Measurements from ENCODE around the gene UPK1A. TPM values are rescaled to one million over a fixed set of nuclear protein-coding genes. Genes with fewer than 3 reads are reported as not detected.

Gene UPK1A
- total RNA-seq, 2 donors from 2014 or later, result not detected

GRCh38 chr19:35621708-35622107, 44.6 kb upstream of the UPK1A start:
- no peak for ATAC-seq
- Histone ChIP-seq H3K4me3 (no peak overlapping the region), H3K9me3 (no peaks in the 10 kb centered on the region), H3K36me3 (replicated peaks in 1 of 2; ENCODE audit: insufficient read depth in 1 of 2, low read depth in 2 of 2) (no peaks in the 10 kb centered on the region), H3K4me1 (no peaks in the 10 kb centered on the region), H3K27ac (no peak overlapping the region), H3K27me3 (no peaks in the 10 kb centered on the region)
- TF ChIP-seq, protein P1, sequence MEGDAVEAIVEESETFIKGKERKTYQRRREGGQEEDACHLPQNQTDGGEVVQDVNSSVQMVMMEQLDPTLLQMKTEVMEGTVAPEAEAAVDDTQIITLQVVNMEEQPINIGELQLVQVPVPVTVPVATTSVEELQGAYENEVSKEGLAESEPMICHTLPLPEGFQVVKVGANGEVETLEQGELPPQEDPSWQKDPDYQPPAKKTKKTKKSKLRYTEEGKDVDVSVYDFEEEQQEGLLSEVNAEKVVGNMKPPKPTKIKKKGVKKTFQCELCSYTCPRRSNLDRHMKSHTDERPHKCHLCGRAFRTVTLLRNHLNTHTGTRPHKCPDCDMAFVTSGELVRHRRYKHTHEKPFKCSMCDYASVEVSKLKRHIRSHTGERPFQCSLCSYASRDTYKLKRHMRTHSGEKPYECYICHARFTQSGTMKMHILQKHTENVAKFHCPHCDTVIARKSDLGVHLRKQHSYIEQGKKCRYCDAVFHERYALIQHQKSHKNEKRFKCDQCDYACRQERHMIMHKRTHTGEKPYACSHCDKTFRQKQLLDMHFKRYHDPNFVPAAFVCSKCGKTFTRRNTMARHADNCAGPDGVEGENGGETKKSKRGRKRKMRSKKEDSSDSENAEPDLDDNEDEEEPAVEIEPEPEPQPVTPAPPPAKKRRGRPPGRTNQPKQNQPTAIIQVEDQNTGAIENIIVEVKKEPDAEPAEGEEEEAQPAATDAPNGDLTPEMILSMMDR (IDR thresholded peaks at IDR 0.05), result no peak
- TF ChIP-seq POLR2A (IDR thresholded peaks at IDR 0.05), result no peak
- DNase-seq, result no peak
- WGBS, 2 donors, result 92 to 93% methylated on average over 8 to 9 of the region's 9 CpGs
- intact Hi-C loops (cut with DNase I), result no loop called here

DNA sequence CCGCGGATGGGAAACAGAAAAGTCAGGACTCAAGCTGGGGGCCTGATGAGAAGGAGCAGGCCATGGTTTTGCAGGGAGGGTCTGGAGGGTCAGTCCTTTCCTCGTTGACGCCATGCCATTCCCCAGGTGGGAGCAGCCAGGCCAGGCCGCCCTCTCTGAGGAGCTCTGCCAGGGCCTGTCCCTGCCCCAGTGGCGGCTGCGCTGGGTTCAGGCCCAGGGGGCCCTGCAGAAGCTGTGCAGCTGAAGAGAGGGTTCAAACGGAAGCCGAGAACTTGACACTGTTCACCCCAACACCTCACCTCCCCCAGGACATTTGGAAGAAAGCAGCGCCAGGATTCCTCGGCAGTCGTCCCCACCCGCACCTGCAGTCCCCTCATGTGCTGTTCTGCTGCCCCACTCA, 43.6 kb upstream of the UPK1A start:
- H3K4me1 ChIP-seq, result peaks cover 2% of the 10 kb centered on the region
- ATAC-seq (no peak), DNase-seq (no peak)
- intact Hi-C loops (cut with DNase I), result no loop called here
- no peak overlapping the region for H3K27ac ChIP-seq
- WGBS, 2 donors, result 85 to 88% methylated on average over 12 to 13 of the region's 13 CpGs
- H3K27me3 ChIP-seq, result no peaks in the 10 kb centered on the region
- H3K36me3 ChIP-seq (replicated peaks in 1 of 2; ENCODE audit: insufficient read depth in 1 of 2, low read depth in 2 of 2), result no peaks in the 10 kb centered on the region
- TF ChIP-seq, protein P1 (IDR thresholded peaks at IDR 0.05), result no peak
- TF ChIP-seq POLR2A (IDR thresholded peaks at IDR 0.05), result no peak
- H3K4me3 ChIP-seq, result no peak overlapping the region
- H3K9me3 ChIP-seq, result no peaks in the 10 kb centered on the region

GRCh38 chr19:35623327-35624010, 42.8 kb upstream of the UPK1A start:
- no peak for DNase-seq
- intact Hi-C loops (cut with DNase I), result no loop called here
- TF ChIP-seq POLR2A (IDR thresholded peaks at IDR 0.05), result no peak
- TF ChIP-seq, protein P1 (IDR thresholded peaks at IDR 0.05), result no peak
- Histone ChIP-seq H3K27me3 (no peaks in the 10 kb centered on the region), H3K4me1 (peaks cover 6% of the 10 kb centered on the region), H3K27ac (no peak overlapping the region), H3K36me3 (replicated peaks in 1 of 2; ENCODE audit: insufficient read depth in 1 of 2, low read depth in 2 of 2) (no peaks in the 10 kb centered on the region), H3K9me3 (no peaks in the 10 kb centered on the region), H3K4me3 (no peak overlapping the region)
- ATAC-seq, result no peak
- WGBS, 2 donors, result 81 to 83% methylated on average over 6 of the region's 6 CpGs

DNA sequence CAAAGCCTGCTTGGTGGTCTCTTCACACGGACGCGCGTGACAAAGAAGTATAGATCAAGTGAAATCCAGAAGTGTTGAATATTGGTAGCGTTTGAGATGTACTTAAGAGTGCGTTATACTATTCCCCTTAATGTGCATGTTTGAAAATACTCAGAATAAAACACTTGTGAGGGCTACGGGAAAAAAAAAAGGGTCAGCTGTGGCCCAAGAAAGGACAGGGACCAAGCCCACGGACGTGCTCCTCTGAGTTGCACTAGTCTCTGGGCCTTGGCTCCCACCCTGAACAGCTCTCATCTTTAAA, 38.1 kb upstream of the UPK1A start:
- intact Hi-C loops (cut with DNase I), result no loop called here
- Histone ChIP-seq H3K36me3 (replicated peaks in 1 of 2; ENCODE audit: insufficient read depth in 1 of 2, low read depth in 2 of 2) (peaks cover 0 to 17% of the 10 kb centered on the region in 2 donors), H3K4me3 (peak overlapping the region; percentile 34 to 75), H3K9me3 (no peaks in the 10 kb centered on the region), H3K27me3 (no peaks in the 10 kb centered on the region), H3K4me1 (peaks cover 23% of the 10 kb centered on the region), H3K27ac (peak overlapping the region; percentile 66 to 94 (median 82))
- TF ChIP-seq, protein P1 (IDR thresholded peaks at IDR 0.05), result no peak
- no peak for TF ChIP-seq POLR2A (IDR thresholded peaks at IDR 0.05)
- 8 to 9% methylated on average over 9 of the region's 9 CpGs for WGBS, 2 donors
- ATAC-seq (no peak), DNase-seq (peak in 1 of 4 donors; percentile 8)

All from body of pancreas (tissue), 4 donors.